WTC11 (cell line): ENCODE measurements around the gene LTBP1. TPM values are rescaled to one million over a fixed set of nuclear protein-coding genes. Genes with fewer than 3 reads are reported as not detected.
A peak's percentile ranks its signal among the peaks of the same experiment; 100 is the strongest.

Source experiments
- ATAC-seq: fragments of 200-7000 bp; cut with Tn5 transposase; 2 replicates; pipeline ENCODE4 v1.10.0; 2021; ENCODE audit warnings: mild to moderate bottlenecking, moderate library complexity
- CTCF ChIA-PET: fragments of 300-600 bp; sonication (Branson Sonifier 250); formaldehyde crosslinking; loops from one replicate; lab custom pipeline; 2021; ENCODE audit warnings: antibody characterized with exemption; lab: Charles Lee
- POLR2A ChIA-PET: fragments of 350-600 bp; sonication (Branson Sonifier 250); formaldehyde crosslinking; loops from one replicate; lab custom pipeline; 2021; ENCODE audit warnings: antibody characterized with exemption; lab: Charles Lee
- DNase-seq: peaks from one replicate; pipeline ENCODE4 v3.0.0; 2021; ENCODE audit warnings: low spot score
- H3K27ac Mint-ChIP-seq: 2 replicates; pipeline ENCODE4 v1.8.0; 2021; ENCODE audit warnings: mixed read lengths
- H3K27me3 Mint-ChIP-seq: 2 replicates; pipeline ENCODE4 v1.8.0; 2021; ENCODE audit warnings: low read depth, mild to moderate bottlenecking, moderate library complexity, mixed read lengths
- H3K36me3 Mint-ChIP-seq: 2 replicates; pipeline ENCODE4 v1.8.0; 2021; ENCODE audit warnings: mixed read lengths
- H3K4me1 Mint-ChIP-seq: 2 replicates; pipeline ENCODE4 v1.8.0; 2022; ENCODE audit warnings: mixed read lengths
- H3K4me3 Mint-ChIP-seq: 2 replicates; pipeline ENCODE4 v1.8.0; 2021; ENCODE audit warnings: mild to moderate bottlenecking, moderate library complexity, mixed read lengths
- H3K9me3 Mint-ChIP-seq: 2 replicates; pipeline ENCODE4 v1.8.0; 2021; ENCODE audit warnings: mixed read lengths
- E2F1 ChIP-seq: sonication (generic); formaldehyde crosslinking; IDR thresholded peaks from 2 replicates; pipeline ENCODE4 v1.8.0; 2022; ENCODE audit warnings: mild to moderate bottlenecking, missing genetic modification reagents
- ERG ChIP-seq: fragments of 250-450 bp; sonication (Bioruptor Pico); IDR thresholded peaks from 2 replicates; pipeline ENCODE4 v1.8.0; 2021; ENCODE audit warnings: mild to moderate bottlenecking
- ETV6 ChIP-seq: sonication (generic); formaldehyde crosslinking; IDR thresholded peaks from 2 replicates; pipeline ENCODE4 v1.8.1; 2022; ENCODE audit warnings: mild to moderate bottlenecking, missing genetic modification reagents
- GRHL2 ChIP-seq: fragments of 250-450 bp; sonication (Bioruptor Pico); IDR thresholded peaks from 2 replicates; pipeline ENCODE4 v1.8.0; 2022; ENCODE audit warnings: mild to moderate bottlenecking, moderate library complexity; ENCODE audit not compliant: insufficient replicate concordance, severe bottlenecking
- JUN ChIP-seq: sonication (generic); formaldehyde crosslinking; IDR thresholded peaks from 2 replicates; pipeline ENCODE4 v1.8.0; 2023; ENCODE audit warnings: mild to moderate bottlenecking, missing genetic modification reagents
- NFE2L1 ChIP-seq: sonication (generic); formaldehyde crosslinking; IDR thresholded peaks from 2 replicates; pipeline ENCODE4 v1.8.1; 2023; ENCODE audit warnings: missing genetic modification reagents
- NR3C1 ChIP-seq: sonication (generic); formaldehyde crosslinking; conservative IDR thresholded peaks from 2 replicates; pipeline ENCODE4 v1.8.1; 2023; ENCODE audit warnings: low read depth, mild to moderate bottlenecking, missing genetic modification reagents
- TEAD1 ChIP-seq: sonication (generic); formaldehyde crosslinking; IDR thresholded peaks from 2 replicates; pipeline ENCODE4 v1.8.0; 2022; ENCODE audit warnings: mild to moderate bottlenecking, missing genetic modification reagents
- TP53 ChIP-seq: sonication (generic); formaldehyde crosslinking; IDR thresholded peaks from 2 replicates; pipeline ENCODE4 v1.8.1; 2023; ENCODE audit warnings: mild to moderate bottlenecking, missing genetic modification reagents
- ZBTB43 ChIP-seq: sonication (generic); formaldehyde crosslinking; IDR thresholded peaks from 2 replicates; pipeline ENCODE4 v1.8.1; 2023; ENCODE audit warnings: mild to moderate bottlenecking, missing genetic modification reagents
- ZNF219 ChIP-seq: sonication (generic); formaldehyde crosslinking; IDR thresholded peaks from 2 replicates; pipeline ENCODE4 v1.8.0; 2023; ENCODE audit warnings: missing genetic modification reagents, mild to moderate bottlenecking, borderline replicate concordance
- ZNF263 ChIP-seq: sonication (generic); formaldehyde crosslinking; IDR thresholded peaks from 2 replicates; pipeline ENCODE4 v1.8.1; 2022; ENCODE audit warnings: low read depth, mild to moderate bottlenecking, moderate library complexity, missing genetic modification reagents
- ZNF396 ChIP-seq: fragments of 250-450 bp; sonication (Bioruptor Pico); IDR thresholded peaks from 2 replicates; pipeline ENCODE4 v1.8.0; 2021; ENCODE audit warnings: mild to moderate bottlenecking, moderate library complexity, borderline replicate concordance
- ZNF532 ChIP-seq: fragments of 250-450 bp; sonication (Bioruptor Pico); IDR thresholded peaks from 2 replicates; pipeline ENCODE4 v1.9.0; 2021; ENCODE audit warnings: mild to moderate bottlenecking, borderline replicate concordance
- ZNF671 ChIP-seq: fragments of 250-450 bp; sonication (Bioruptor Pico); IDR thresholded peaks from 2 replicates; pipeline ENCODE4 v1.8.0; 2021; ENCODE audit warnings: mild to moderate bottlenecking
- total RNA-seq: library from RNA; stranded (reverse); gene quantifications from 3 replicates; pipeline ENCODE4 v1.2.3, GENCODE V29; 2021
- TF ChIP-seq, protein P1 (sequence below): sonication (generic); formaldehyde crosslinking; IDR thresholded peaks from 2 replicates; pipeline ENCODE4 v1.8.0; 2023; ENCODE audit warnings: missing genetic modification reagents, mild to moderate bottlenecking, borderline replicate concordance
- TF ChIP-seq, protein P2 (sequence below): sonication (generic); formaldehyde crosslinking; conservative IDR thresholded peaks from 2 replicates; pipeline ENCODE4 v1.8.1; 2023; ENCODE audit warnings: mild to moderate bottlenecking, low read depth, missing genetic modification reagents, moderate library complexity
- TF ChIP-seq, protein P3 (sequence below): fragments of 250-450 bp; sonication (Bioruptor Pico); IDR thresholded peaks from 2 replicates; pipeline ENCODE4 v2.1.2; 2022; ENCODE audit warnings: mild to moderate bottlenecking, moderate library complexity

The LTBP1 gene
- total RNA-seq, 1 experiment from 2014 or later: 33.6 TPM

DNA sequence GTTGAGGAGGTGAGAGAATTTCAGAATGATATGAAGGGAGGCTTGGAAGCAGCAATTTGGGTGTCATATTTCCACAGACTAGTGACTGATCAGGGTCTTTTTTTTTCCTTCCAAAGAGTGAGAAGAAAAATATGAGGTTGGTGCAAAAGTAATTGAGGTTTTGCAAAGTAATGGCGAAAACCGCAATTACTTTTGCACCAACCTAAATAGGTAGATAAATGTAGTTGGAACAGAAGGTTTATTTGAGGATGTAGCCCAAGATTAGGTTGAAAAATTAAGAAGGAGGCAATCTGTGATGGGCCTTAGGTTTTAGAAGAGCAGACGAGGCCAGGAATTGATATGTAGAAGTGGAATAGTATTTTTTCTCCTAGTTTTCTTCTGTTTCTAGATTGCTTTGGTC lies 7.8 kb upstream of the LTBP1 start:
- no peak for DNase-seq
- H3K9me3 Mint-ChIP-seq: no peaks in the 10 kb centered on the region
- H3K4me1 Mint-ChIP-seq: peaks cover 67% of the 10 kb centered on the region
- TF ChIP-seq ZNF396 (CRISPR knock-in tag): no peak
- no peak for TF ChIP-seq NFE2L1 (CRISPR knock-in tag)
- TF ChIP-seq ETV6 (CRISPR knock-in tag): no peak
- no peak for TF ChIP-seq NR3C1
- no peak for TF ChIP-seq ZNF219
- no peaks in the 10 kb centered on the region for H3K27me3 Mint-ChIP-seq
- no peaks in the 10 kb centered on the region for H3K36me3 Mint-ChIP-seq
- no peak overlapping the region for H3K4me3 Mint-ChIP-seq
- peak overlapping the region; percentile 15 for H3K27ac Mint-ChIP-seq
- ChIA-PET CTCF (no interaction called here), POLR2A (no interaction called here)
- no peak for ATAC-seq

DNA sequence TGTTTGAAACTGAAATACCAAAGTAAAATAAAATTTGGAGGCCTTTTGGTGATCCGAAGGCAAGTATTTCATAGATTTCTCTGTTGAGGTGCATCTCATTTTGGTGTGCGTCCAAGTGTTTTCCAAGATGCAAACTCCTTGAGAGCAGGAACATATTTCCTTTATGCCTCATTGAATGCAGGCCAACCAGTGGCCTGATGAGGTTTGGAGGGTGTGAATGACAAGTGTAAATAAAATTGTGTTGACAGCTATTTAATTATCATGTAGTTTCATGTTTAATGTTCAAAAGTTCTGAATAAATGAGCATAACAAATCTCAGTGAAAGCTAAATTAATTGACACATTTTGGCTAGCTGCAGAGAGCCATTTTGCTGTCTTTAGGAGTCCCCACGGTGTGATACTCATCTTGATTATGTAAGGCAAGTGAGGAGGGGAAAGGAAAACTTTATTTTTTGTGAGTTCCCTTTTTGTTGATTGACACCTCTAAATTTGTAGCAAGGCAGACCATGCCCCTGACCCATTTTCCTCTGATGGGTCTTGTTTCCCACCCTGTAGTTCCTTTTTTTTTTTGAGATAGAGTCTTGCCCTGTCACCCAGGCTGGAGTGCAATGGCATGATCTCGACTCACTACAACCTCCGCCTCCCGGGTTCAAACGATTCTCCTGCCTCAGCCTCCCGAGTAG lies 6.3 kb upstream of the LTBP1 start:
- ChIA-PET CTCF (interaction anchor here (0.8 kb wide), 1 partner anchor 114 kb away, joined by 5 read pairs; no protein-coding TSS in a partner anchor), POLR2A (no interaction called here)
- Mint-ChIP-seq H3K27me3 (no peaks in the 10 kb centered on the region; the same call in 1 of the 2 replicates), H3K27ac (no peak overlapping the region), H3K9me3 (no peaks in the 10 kb centered on the region), H3K4me1 (peaks cover 71% of the 10 kb centered on the region), H3K36me3 (no peaks in the 10 kb centered on the region), H3K4me3 (no peak overlapping the region)
- DNase-seq (no peak), ATAC-seq (no peak)
- TF ChIP-seq ZNF532: no peak
- TF ChIP-seq, protein P1, sequence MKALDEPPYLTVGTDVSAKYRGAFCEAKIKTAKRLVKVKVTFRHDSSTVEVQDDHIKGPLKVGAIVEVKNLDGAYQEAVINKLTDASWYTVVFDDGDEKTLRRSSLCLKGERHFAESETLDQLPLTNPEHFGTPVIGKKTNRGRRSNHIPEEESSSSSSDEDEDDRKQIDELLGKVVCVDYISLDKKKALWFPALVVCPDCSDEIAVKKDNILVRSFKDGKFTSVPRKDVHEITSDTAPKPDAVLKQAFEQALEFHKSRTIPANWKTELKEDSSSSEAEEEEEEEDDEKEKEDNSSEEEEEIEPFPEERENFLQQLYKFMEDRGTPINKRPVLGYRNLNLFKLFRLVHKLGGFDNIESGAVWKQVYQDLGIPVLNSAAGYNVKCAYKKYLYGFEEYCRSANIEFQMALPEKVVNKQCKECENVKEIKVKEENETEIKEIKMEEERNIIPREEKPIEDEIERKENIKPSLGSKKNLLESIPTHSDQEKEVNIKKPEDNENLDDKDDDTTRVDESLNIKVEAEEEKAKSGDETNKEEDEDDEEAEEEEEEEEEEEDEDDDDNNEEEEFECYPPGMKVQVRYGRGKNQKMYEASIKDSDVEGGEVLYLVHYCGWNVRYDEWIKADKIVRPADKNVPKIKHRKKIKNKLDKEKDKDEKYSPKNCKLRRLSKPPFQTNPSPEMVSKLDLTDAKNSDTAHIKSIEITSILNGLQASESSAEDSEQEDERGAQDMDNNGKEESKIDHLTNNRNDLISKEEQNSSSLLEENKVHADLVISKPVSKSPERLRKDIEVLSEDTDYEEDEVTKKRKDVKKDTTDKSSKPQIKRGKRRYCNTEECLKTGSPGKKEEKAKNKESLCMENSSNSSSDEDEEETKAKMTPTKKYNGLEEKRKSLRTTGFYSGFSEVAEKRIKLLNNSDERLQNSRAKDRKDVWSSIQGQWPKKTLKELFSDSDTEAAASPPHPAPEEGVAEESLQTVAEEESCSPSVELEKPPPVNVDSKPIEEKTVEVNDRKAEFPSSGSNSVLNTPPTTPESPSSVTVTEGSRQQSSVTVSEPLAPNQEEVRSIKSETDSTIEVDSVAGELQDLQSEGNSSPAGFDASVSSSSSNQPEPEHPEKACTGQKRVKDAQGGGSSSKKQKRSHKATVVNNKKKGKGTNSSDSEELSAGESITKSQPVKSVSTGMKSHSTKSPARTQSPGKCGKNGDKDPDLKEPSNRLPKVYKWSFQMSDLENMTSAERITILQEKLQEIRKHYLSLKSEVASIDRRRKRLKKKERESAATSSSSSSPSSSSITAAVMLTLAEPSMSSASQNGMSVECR (CRISPR knock-in tag): no peak
- no peak for TF ChIP-seq ZNF671 (CRISPR knock-in tag)
- TF ChIP-seq JUN (CRISPR knock-in tag): no peak
- no peak for TF ChIP-seq E2F1 (CRISPR knock-in tag)
- TF ChIP-seq, protein P2, sequence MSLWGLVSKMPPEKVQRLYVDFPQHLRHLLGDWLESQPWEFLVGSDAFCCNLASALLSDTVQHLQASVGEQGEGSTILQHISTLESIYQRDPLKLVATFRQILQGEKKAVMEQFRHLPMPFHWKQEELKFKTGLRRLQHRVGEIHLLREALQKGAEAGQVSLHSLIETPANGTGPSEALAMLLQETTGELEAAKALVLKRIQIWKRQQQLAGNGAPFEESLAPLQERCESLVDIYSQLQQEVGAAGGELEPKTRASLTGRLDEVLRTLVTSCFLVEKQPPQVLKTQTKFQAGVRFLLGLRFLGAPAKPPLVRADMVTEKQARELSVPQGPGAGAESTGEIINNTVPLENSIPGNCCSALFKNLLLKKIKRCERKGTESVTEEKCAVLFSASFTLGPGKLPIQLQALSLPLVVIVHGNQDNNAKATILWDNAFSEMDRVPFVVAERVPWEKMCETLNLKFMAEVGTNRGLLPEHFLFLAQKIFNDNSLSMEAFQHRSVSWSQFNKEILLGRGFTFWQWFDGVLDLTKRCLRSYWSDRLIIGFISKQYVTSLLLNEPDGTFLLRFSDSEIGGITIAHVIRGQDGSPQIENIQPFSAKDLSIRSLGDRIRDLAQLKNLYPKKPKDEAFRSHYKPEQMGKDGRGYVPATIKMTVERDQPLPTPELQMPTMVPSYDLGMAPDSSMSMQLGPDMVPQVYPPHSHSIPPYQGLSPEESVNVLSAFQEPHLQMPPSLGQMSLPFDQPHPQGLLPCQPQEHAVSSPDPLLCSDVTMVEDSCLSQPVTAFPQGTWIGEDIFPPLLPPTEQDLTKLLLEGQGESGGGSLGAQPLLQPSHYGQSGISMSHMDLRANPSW (CRISPR knock-in tag): no peak
- no peak for TF ChIP-seq TEAD1 (CRISPR knock-in tag)
- no peak for TF ChIP-seq GRHL2 (CRISPR knock-in tag)
- TF ChIP-seq, protein P3, sequence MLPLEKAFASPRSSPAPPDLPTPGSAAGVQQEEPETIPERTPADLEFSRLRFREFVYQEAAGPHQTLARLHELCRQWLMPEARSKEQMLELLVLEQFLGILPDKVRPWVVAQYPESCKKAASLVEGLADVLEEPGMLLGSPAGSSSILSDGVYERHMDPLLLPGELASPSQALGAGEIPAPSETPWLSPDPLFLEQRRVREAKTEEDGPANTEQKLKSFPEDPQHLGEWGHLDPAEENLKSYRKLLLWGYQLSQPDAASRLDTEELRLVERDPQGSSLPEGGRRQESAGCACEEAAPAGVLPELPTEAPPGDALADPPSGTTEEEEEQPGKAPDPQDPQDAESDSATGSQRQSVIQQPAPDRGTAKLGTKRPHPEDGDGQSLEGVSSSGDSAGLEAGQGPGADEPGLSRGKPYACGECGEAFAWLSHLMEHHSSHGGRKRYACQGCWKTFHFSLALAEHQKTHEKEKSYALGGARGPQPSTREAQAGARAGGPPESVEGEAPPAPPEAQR (CRISPR knock-in tag): no peak
- TF ChIP-seq ZNF263 (CRISPR knock-in tag): no peak
- no peak for TF ChIP-seq ZBTB43 (CRISPR knock-in tag)
- TF ChIP-seq TP53 (CRISPR knock-in tag): no peak
- TF ChIP-seq ERG (CRISPR knock-in tag): no peak
